Sigmoid colon (tissue), 4 donors: Measurements from ENCODE around the gene FRS2.

Source experiments
- EP300 ChIP-seq, 4 donors: sonication (generic); formaldehyde crosslinking; IDR thresholded peaks; one replicate each; pipeline ENCODE4 v1.6.1; 2017; ENCODE audit warnings: antibody characterized with exemption in 4 of 4
- POLR2A ChIP-seq, 2 donors: fragments of 450-650 bp; IDR thresholded peaks; one replicate each; pipeline ENCODE4 v1.6.1; 2016; ENCODE audit warnings: antibody characterized with exemption in 2 of 2, mild to moderate bottlenecking in 2 of 2, moderate library complexity in 2 of 2
- POLR2AphosphoS5 ChIP-seq, 4 donors: sonication (generic); formaldehyde crosslinking; IDR thresholded peaks; one replicate each; pipeline ENCODE4 v1.6.1; 2017; ENCODE audit warnings: antibody characterized with exemption in 4 of 4
- TF ChIP-seq, protein P1 (sequence below), 4 experiments: fragments of 450-650 bp in 3 of 4; fragments of 200-600 bp in 1 of 4; IDR thresholded peaks; one replicate each; pipeline ENCODE4 v1.5.1; 2016 to 2019; ENCODE audit warnings: antibody characterized with exemption in 4 of 4, mild to moderate bottlenecking in 3 of 4, moderate library complexity in 2 of 4

DNA sequence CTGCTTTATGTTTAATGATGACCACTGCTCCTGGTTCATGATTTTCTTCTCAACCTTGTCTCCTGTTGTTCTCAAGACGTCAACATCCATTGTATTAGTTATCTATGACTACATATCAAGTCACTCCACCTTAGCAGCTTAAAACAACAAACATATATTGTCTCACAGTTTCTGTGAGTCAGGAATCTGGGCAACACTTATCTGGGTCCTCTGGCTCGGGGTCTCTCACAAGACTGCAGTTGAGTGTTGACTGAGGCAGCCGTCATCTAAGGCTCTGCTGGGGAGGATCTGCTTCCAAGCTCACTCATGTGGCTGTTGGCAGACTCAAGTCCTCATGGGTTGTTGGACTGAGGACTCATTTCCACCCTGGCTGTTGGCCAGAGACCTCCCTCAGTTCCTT lies 27.3 kb upstream of the FRS2 start:
- TF ChIP-seq, protein P1, sequence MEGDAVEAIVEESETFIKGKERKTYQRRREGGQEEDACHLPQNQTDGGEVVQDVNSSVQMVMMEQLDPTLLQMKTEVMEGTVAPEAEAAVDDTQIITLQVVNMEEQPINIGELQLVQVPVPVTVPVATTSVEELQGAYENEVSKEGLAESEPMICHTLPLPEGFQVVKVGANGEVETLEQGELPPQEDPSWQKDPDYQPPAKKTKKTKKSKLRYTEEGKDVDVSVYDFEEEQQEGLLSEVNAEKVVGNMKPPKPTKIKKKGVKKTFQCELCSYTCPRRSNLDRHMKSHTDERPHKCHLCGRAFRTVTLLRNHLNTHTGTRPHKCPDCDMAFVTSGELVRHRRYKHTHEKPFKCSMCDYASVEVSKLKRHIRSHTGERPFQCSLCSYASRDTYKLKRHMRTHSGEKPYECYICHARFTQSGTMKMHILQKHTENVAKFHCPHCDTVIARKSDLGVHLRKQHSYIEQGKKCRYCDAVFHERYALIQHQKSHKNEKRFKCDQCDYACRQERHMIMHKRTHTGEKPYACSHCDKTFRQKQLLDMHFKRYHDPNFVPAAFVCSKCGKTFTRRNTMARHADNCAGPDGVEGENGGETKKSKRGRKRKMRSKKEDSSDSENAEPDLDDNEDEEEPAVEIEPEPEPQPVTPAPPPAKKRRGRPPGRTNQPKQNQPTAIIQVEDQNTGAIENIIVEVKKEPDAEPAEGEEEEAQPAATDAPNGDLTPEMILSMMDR (IDR thresholded peaks at IDR 0.05), result no peak
- TF ChIP-seq POLR2A (IDR thresholded peaks at IDR 0.05), result no peak
- TF ChIP-seq EP300 (IDR thresholded peaks at IDR 0.05), result no peak
- no peak for TF ChIP-seq POLR2AphosphoS5 (IDR thresholded peaks at IDR 0.05)
